Central memory CD8-positive, alpha-beta T cell (primary cell): ENCODE results near the gene AXL.
"Not testable (repeated sequence)": the region's sequence is repeated elsewhere in the genome, so short reads cannot be mapped to it uniquely, and the experiment has no call there.

ENCODE experiments used
- ATAC-seq: fragments of 150-1000 bp; cut with Tn5 transposase; replicated peaks from 2 replicates; pipeline ENCODE4 v1.10.0; 2022; ENCODE audit warnings: mild to moderate bottlenecking, moderate FRiP score, moderate number of reproducible peaks; ENCODE audit not compliant: poor library complexity, severe bottlenecking; ENCODE audit errors: extremely low read depth
- DNase-seq, 2 donors: peaks; one replicate each; pipeline ENCODE4 v3.0.0; 2021; ENCODE audit warnings: low spot score in 2 of 2
- H3K27ac Mint-ChIP-seq: one replicate; pipeline ENCODE4 v1.8.0; 2022; ENCODE audit warnings: low read depth, mild to moderate bottlenecking, moderate library complexity, mixed read lengths
- H3K27me3 Mint-ChIP-seq: one replicate; pipeline ENCODE4 v1.8.0; 2022; ENCODE audit warnings: mixed read lengths
- H3K36me3 Mint-ChIP-seq: one replicate; pipeline ENCODE4 v1.8.0; 2022; ENCODE audit warnings: mild to moderate bottlenecking, moderate library complexity, mixed read lengths; ENCODE audit not compliant: insufficient read depth
- H3K4me1 Mint-ChIP-seq: one replicate; pipeline ENCODE4 v1.8.0; 2022; ENCODE audit warnings: mixed read lengths
- H3K4me3 Mint-ChIP-seq: one replicate; pipeline ENCODE4 v1.8.0; 2022; ENCODE audit warnings: mild to moderate bottlenecking, moderate library complexity, mixed read lengths
- H3K9me3 Mint-ChIP-seq: one replicate; pipeline ENCODE4 v1.8.0; 2022; ENCODE audit warnings: mixed read lengths

The AXL gene

DNA sequence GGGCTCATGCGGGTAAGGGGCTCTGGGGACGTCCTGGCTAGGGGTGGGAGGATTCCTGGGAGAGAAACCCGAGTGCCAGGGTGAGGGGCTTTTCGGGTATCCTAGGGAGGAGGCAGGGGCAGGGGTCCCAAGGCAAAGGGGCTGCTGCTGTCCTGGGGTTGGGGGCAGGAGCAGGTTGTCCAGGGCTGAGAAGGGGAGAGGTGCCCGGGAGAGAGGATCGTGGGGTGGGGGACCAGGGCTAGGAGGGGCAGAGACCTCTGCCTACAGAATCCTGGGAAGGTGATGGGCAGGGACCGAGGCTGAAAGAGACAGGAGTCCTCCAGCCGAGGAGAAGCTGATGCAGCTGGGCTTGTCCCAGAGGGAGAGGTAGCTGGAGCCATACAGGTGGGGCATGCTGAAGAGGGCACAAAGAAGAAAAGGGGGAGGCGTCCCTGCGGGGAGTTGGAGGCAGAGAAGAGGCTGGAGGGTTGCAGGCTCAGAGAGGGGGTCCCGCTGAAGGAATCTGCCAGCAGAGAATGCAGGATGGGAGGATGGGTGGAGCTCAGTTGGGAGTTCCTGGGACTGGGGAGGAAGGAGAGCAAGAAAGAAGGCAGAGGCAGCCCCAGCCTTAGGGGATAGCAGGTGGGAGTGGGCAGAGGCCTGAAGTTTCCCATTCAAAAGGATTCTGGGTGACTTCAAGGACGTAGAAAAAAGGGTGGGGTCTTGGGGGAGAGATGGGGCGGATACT is 25.4 kb upstream of the AXL start:
- DNase-seq (no peak), ATAC-seq (no peak)
- Mint-ChIP-seq H3K4me3 (no peak overlapping the region), H3K4me1 (peaks cover 5% of the 10 kb centered on the region), H3K27me3 (peaks cover 90% of the 10 kb centered on the region), H3K27ac (no peak overlapping the region), H3K36me3 (peaks cover 2% of the 10 kb centered on the region), H3K9me3 (no peaks in the 10 kb centered on the region)

DNA sequence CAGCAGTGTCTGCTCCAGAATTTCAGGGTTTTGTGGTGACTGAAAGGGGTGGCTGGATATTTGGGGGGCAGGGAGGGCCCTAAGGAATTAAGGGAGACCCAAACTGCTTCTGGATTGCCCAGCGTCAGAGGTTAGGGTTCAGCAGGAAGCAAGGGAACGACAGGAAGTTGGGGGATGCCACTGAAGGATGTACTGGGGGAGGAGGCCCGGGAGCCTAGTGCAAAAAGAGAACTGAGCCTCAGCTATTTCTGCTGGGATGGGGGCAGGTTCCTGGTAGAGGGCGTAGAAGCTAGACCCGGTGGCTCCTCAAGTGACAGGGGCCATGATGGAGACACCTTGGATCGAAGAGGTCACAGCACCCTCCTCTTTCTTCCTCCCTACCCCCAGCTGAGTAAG is 24.9 kb upstream of the AXL start:
- H3K27ac Mint-ChIP-seq = no peak overlapping the region
- no peak overlapping the region for H3K4me3 Mint-ChIP-seq
- peaks cover 94% of the 10 kb centered on the region for H3K27me3 Mint-ChIP-seq
- peaks cover 5% of the 10 kb centered on the region for H3K4me1 Mint-ChIP-seq
- no peaks in the 10 kb centered on the region for H3K9me3 Mint-ChIP-seq
- peaks cover 2% of the 10 kb centered on the region for H3K36me3 Mint-ChIP-seq
- no peak for DNase-seq
- no peak for ATAC-seq

DNA sequence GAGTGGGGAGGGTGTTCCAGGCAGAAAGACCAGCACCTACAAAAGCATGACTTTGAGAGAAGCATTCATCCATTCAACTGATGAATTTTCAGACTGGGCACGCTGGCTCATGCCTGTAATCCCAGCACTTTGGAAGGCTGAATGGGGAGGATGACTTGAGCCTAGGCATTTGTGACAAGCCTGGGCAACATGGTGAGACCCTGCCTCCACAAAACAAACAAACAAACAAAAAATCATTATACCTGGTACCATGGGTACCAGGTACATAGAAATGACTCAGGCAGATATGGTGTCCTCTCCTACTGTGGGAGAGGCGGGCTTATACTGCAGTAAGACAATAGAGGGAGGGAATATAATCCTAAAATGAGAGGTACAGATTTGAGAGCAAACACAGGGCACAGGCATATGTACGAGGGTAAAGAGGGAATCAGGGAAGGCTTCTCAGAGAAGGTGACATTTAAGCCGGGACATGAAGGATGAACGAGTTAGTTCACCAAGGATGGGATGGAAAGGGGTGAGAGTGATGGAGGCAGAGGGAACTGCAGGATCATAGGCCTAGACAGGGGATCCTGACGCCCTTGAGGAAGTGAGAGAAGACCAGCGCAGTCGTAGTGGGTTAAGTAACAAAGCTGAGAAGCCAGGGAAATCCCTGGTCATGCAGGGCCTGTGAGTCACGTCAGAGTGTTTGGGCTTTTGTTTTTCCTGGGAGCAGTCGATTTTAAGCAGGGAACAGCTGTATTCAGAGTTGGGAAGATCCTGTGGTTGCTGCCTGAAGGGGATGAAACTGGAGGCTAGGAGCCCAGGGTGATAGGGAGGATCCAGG is 23.1 kb upstream of the AXL start:
- no peak overlapping the region for H3K27ac Mint-ChIP-seq
- peaks cover 2% of the 10 kb centered on the region for H3K36me3 Mint-ChIP-seq
- H3K27me3 Mint-ChIP-seq = peaks cover 87% of the 10 kb centered on the region
- DNase-seq (no peak), ATAC-seq (no peak)
- no peaks in the 10 kb centered on the region for H3K9me3 Mint-ChIP-seq
- H3K4me3 Mint-ChIP-seq = no peak overlapping the region
- peaks cover 9% of the 10 kb centered on the region for H3K4me1 Mint-ChIP-seq

DNA sequence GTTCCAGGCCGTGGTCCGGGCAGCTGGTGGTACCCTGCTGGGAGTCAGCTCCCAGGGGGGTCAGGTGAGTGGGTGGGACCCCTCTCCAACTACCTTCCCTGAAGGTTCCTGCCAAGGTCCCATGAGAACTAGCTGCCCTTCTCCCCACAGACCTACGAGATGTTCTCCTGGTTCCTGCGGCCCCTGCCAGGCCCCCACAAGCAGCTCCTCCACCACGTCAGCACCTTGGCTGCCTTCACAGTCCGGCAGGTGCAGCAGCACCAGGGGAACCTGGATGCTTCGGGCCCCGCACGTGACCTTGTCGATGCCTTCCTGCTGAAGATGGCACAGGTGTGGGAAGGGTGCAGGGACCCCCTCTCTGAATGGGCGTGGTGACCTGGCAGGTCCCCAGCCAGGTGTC is 20.5 kb upstream of the AXL start:
- peaks cover 3% of the 10 kb centered on the region for H3K36me3 Mint-ChIP-seq
- no peak overlapping the region for H3K4me3 Mint-ChIP-seq
- H3K9me3 Mint-ChIP-seq = no peaks in the 10 kb centered on the region
- DNase-seq = no peak
- H3K27ac Mint-ChIP-seq = no peak overlapping the region
- H3K4me1 Mint-ChIP-seq = peaks cover 9% of the 10 kb centered on the region
- peaks cover 66% of the 10 kb centered on the region for H3K27me3 Mint-ChIP-seq
- ATAC-seq = no peak

DNA sequence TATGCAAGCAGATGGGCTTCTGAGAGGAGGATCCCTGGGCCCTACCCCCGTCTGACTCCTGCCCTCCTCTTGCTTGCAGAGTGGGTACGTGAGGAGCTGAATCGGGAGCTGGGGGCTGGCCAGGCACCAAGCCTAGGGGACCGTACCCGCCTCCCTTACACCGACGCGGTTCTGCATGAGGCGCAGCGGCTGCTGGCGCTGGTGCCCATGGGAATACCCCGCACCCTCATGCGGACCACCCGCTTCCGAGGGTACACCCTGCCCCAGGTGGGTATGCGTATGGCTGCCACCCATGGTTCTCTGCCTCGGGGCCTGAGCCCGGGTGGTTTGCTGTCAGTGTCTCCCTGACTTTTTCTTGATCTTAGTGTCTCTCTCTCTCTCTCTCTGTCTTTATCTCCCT is 15.7 kb upstream of the AXL start:
- Mint-ChIP-seq H3K9me3 (no peaks in the 10 kb centered on the region), H3K36me3 (peaks cover 5% of the 10 kb centered on the region), H3K27me3 (peaks cover 24% of the 10 kb centered on the region), H3K4me3 (no peak overlapping the region), H3K27ac (no peak overlapping the region), H3K4me1 (peaks cover 14% of the 10 kb centered on the region)
- ATAC-seq = no peak
- no peak for DNase-seq

DNA sequence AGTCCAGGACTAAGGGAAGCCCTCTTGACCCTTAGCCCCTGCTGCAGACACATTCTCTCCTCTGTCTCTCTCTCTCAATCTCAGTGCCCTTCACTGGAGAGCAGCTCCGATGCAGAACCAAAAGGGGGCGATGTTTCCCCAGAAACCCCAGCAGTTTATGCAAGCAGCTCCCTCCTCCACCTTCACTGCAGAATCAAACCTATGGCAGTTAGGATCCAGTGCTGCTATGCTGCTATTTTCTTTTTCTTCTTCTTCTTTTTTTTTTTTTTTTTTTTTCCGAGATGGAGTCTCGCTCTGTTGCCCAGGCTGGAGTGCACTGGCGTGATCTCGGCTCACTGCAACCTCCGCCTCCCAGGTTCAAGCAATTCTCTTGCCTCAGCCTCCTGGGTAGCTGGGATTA is 14.7 kb upstream of the AXL start:
- not testable (repeated sequence) for H3K36me3 Mint-ChIP-seq, H3K4me3 Mint-ChIP-seq, H3K9me3 Mint-ChIP-seq
- H3K27me3 Mint-ChIP-seq = peaks cover 14% of the 10 kb centered on the region
- peak overlapping the region; percentile 19 for H3K27ac Mint-ChIP-seq
- H3K4me1 Mint-ChIP-seq = peaks cover 14% of the 10 kb centered on the region
- peak; percentile 77 to 78 for DNase-seq
- peak; percentile 99 for ATAC-seq

DNA sequence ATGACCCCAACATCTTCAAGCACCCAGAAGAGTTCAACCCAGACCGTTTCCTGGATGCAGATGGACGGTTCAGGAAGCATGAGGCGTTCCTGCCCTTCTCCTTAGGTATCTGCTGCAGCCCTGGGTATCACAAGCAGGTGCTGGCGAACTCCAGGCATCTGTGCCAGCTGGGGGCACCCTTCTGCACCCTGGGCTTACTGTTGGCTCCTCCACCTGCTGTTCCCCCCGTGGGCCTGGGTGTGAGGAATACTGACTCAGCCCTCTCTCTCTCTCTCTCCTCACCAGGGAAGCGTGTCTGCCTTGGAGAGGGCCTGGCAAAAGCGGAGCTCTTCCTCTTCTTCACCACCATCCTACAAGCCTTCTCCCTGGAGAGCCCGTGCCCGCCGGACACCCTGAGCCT is 13.0 kb upstream of the AXL start:
- no peak for ATAC-seq
- Mint-ChIP-seq H3K27ac (no peak overlapping the region), H3K9me3 (no peaks in the 10 kb centered on the region)

DNA sequence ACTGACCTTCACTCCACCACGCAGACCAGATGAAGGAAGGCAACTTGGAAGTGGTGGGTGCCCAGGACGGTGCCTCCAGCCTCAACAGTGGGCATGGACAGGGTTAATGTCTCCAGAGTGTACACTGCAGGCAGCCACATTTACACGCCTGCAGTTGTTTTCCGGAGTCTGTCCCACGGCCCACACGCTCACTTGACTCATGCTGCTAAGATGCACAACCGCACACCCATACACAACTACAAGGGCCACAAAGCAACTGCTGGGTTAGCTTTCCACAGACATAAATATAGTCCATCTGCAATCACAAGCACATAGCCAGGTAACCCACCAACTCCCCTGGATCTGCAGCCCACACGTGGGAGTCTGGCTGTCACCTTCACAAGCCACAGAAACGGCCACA is 12.6 kb upstream of the AXL start:
- H3K4me3 Mint-ChIP-seq = no peak overlapping the region
- no peak overlapping the region for H3K27ac Mint-ChIP-seq
- H3K4me1 Mint-ChIP-seq = peaks cover 9% of the 10 kb centered on the region
- H3K27me3 Mint-ChIP-seq = no peaks in the 10 kb centered on the region
- ATAC-seq = no peak
- H3K36me3 Mint-ChIP-seq = peaks cover 3% of the 10 kb centered on the region
- H3K9me3 Mint-ChIP-seq = no peaks in the 10 kb centered on the region
- DNase-seq = no peak

More for the DNA sequence above, 13.0 kb upstream of the AXL start:
- H3K27me3 Mint-ChIP-seq = peaks cover 5% of the 10 kb centered on the region
- no peak for DNase-seq
- peaks cover 9% of the 10 kb centered on the region for H3K4me1 Mint-ChIP-seq
- H3K36me3 Mint-ChIP-seq = peaks cover 4% of the 10 kb centered on the region
- H3K4me3 Mint-ChIP-seq = no peak overlapping the region

DNA sequence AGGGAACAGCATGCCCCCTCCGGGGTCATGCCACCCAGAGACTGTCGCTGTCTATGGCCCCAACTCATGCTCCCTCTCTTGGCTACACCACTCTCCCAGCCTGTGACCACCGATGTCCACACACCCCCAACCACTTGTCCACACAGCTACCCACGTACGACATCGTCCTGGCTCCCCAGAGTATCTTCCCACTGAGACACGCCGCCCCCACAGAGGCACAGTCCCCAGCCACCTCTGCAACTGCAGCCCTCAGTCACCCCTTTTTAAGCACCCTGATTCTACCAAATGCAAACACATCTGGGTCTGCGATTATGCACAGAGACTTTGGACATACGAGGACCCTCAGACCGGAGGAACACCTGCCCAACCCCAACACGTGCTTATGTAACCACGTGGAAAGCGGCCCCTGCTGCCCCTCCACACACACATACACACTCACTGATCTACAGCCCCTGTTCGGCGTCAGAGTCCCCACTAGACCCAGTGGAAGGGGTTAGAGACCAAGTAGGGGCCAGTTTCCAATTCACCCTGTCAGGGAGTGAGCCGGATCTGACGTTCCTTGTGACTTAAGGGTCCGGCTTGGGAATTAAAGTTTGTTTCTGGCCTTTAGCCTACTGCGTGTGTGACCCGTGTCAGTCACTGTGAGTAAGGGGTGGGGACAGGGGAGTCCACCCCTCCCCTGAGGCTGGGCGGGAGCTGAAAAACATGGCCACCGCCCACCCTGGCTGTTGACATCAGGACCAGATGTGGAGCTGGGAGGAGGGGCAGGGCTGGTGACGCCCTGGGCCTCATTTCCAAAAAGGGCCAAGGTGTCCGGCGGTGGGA is 11.9 kb upstream of the AXL start:
- no peak overlapping the region for H3K4me3 Mint-ChIP-seq
- H3K9me3 Mint-ChIP-seq = no peaks in the 10 kb centered on the region
- H3K4me1 Mint-ChIP-seq = peaks cover 9% of the 10 kb centered on the region
- ATAC-seq = no peak
- H3K27me3 Mint-ChIP-seq = no peaks in the 10 kb centered on the region
- no peak overlapping the region for H3K27ac Mint-ChIP-seq
- DNase-seq = no peak
- peaks cover 3% of the 10 kb centered on the region for H3K36me3 Mint-ChIP-seq

DNA sequence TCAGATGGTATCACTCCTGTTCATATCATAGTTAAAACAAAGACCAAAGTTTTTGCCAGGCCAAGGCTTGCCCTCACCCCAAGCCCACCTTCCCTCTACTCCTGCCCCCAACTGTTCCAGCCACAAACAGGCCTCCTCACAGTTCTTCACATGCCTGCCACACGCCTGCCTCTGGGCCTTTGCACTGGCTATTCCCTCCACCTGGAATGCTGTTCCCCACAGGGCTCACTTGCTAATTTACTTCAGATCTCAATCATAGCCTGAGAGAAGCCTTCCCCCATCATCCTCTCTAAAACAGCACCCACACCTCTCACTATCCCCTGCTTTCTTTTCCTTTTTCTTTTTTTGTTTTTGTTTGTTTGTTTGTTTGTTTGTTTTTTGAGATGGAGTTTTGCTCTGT is 4.9 kb upstream of the AXL start:
- no peak for ATAC-seq
- H3K4me1 Mint-ChIP-seq = no peaks in the 10 kb centered on the region
- no peaks in the 10 kb centered on the region for H3K36me3 Mint-ChIP-seq
- H3K4me3 Mint-ChIP-seq = no peak overlapping the region
- no peak overlapping the region for H3K27ac Mint-ChIP-seq
- H3K9me3 Mint-ChIP-seq = no peaks in the 10 kb centered on the region
- no peak for DNase-seq
- peaks cover 30% of the 10 kb centered on the region for H3K27me3 Mint-ChIP-seq

DNA sequence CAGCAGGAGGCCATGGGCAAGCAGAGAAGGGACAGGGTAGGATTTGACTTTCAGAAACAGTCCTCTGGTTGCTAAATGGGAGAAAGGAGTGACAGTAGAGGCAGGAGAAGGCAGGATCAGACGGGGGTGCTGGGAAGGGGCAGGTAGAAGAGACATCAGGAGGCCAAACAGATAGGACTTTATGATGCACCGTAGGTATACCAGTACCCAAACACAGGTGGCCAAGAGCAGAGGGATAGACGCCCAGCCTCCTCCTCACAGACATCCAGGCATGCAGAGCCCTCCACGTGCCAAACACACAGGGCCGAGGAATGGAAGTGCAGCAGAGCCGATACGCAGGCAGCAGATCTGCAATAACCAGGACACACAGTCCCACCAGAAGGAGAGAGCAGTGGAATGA is 1.3 kb upstream of the AXL start:
- peaks cover 66% of the 10 kb centered on the region for H3K27me3 Mint-ChIP-seq
- peaks cover 5% of the 10 kb centered on the region for H3K4me1 Mint-ChIP-seq
- H3K9me3 Mint-ChIP-seq = no peaks in the 10 kb centered on the region
- DNase-seq (no peak), ATAC-seq (no peak)
- no peak overlapping the region for H3K27ac Mint-ChIP-seq
- no peak overlapping the region for H3K4me3 Mint-ChIP-seq
- peaks cover 2% of the 10 kb centered on the region for H3K36me3 Mint-ChIP-seq

DNA sequence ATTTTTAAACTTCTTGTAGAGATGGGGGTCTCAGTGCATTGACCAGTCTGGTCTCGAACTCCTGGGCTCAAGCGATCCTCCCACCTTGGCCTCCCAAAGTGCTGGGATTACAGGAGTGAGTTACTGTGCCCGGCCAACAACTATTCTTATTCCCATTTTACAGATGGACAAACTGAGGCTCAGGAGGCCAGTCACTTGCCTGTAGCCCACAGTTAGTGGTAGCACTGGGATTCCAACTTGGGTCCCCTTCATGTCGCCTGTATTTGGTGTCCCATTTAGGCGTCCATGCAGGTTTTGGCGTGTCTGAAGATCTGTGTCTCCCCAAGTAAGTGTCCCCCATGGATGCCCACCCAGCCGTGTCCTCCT is 791 bp upstream of the AXL start:
- H3K4me1 Mint-ChIP-seq = peaks cover 5% of the 10 kb centered on the region
- H3K4me3 Mint-ChIP-seq = no peak overlapping the region

More for the DNA sequence above, 791 bp upstream of the AXL start:
- DNase-seq (no peak), ATAC-seq (no peak)
- Mint-ChIP-seq H3K27ac (no peak overlapping the region), H3K36me3 (peaks cover 4% of the 10 kb centered on the region), H3K9me3 (no peaks in the 10 kb centered on the region), H3K27me3 (peaks cover 67% of the 10 kb centered on the region)
